GM18520 (cell line): ENCODE data around the gene STIM2.

ENCODE experiments used
- ATAC-seq: cut with Tn5 transposase; IDR thresholded peaks from one replicate; pipeline ENCODE4 v1.9.1; 2021; ENCODE audit not compliant: unreplicated experiment

Gene STIM2

DNA sequence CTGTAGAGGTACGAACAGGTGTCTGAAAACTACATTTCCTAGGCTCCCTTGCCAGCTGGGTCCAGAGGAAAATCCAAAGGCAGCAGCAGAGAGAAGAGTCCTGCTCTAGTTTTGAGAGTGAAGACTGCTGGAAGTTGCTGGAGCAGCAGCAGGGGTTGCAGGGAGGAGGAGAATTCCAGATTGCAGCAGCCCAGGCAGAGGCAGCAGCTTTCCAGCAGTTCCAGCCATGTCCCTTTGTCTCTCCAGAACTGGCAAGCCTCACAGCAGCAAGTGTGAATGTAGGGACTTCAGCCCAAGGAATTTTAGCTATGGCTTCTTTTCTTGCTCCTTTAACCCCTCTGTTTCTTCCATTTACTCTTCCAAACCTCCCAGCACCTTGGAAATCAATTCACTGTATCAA lies 24.1 kb upstream of the STIM2 start:
- ATAC-seq = no peak

- no peak for ATAC-seq
Measured at GRCh38 chr4:26837993-26838842, 22.4 kb upstream of the STIM2 start.

DNA sequence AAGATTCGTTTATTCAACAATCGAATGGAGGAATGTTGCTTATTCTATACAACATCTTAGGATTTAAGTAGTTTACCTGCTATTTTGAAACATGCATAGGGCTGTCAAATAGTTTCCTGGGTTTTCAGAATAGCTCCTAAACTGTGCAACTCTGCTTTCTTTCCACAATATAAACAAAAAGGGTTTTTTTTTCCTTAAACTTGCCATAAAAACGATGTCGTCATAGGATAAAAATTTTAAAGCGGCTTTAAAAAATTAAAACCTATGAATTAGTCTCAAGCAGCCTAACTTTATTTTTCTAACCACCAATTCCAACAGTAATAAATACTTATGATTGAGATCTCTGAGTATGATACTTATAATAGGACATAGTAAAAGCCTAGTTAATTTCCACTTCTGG lies 21.6 kb upstream of the STIM2 start:
- ATAC-seq = no peak

GRCh38 chr4:26839534-26839951 lies 21.1 kb upstream of the STIM2 start:
- no peak for ATAC-seq

DNA sequence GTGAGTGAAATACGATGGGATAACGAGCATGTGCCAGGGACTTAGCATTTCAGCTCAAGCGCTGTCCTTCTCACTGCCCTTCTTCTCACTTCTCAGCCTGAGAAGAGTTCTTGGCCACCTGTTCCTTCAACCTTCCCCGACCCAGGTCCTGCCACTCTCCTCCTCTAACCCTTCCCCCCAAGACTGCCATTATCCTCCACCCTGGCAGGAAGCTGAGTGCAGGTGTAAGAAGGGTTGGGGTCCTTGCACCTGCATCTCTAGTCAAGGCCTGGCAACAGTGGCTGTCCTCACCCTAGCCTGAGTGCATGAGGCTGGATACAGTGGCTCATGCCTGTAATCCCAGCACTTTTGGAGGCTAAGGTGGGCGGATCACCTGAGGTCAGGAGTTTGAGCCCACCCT lies 19.9 kb upstream of the STIM2 start:
- ATAC-seq = no peak

GRCh38 chr4:26842911-26843310 lies 17.7 kb upstream of the STIM2 start:
- ATAC-seq = no peak

DNA sequence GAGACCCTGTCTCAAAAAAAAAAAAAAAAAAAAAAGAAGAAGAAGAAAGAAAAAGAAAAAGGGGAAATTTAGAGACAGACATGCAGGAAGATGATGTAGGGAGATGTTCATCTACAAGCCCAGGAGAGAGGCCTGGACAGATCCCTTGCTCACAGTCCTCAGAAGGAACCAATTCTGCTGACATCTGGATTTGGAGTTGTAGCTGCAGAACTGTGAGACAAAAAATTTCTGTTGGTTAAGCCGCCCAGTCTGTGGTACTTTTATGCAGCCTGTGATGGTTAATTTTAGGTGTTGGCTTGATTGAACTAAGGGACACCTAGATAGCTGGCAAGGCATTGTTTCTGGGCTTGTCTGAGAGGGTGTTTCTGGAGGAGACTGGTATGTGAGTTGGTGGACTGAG lies 10.1 kb upstream of the STIM2 start:
- no peak for ATAC-seq

DNA sequence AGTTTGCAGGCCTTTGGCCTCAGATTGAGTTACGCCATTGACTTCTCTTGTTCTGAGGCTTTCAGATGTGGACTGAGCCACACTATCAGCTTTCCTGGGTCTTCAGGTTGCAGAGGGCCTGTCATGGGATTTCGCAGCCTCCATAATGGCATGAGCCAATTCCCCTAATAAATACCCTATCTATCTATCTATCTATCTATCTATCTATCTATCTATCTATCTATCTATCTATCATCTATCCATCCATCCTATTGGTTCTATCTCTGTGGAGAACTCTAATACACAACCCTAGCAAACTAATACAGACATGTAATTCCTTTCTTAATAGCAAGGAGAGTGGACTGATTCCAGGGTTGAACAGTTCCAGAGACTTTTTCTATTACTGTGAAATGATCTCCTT lies 9.5 kb upstream of the STIM2 start:
- ATAC-seq = no peak

GRCh38 chr4:26854701-26855100 lies 5.9 kb upstream of the STIM2 start:
- ATAC-seq = no peak

DNA sequence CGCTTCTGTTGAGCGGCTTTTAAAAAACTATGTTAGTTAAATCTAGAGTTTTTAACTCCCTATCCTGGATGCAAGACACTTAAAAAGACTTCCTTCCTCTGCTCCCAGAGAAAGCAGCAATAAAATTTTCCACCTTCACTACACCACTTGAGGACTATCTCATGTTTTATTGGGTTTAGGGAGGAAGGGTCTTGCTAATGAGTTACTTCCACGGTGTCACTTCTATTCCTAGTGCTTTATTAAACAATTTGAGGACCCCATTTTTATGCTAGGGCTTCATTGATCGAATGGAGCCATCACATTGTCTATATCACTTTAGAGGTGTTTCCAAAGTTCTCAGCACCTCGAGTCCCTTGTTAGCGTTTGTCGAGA lies 3.7 kb upstream of the STIM2 start:
- ATAC-seq = no peak

GRCh38 chr4:26857278-26858034 lies 3.2 kb upstream of the STIM2 start:
- ATAC-seq = peak; percentile 49

DNA sequence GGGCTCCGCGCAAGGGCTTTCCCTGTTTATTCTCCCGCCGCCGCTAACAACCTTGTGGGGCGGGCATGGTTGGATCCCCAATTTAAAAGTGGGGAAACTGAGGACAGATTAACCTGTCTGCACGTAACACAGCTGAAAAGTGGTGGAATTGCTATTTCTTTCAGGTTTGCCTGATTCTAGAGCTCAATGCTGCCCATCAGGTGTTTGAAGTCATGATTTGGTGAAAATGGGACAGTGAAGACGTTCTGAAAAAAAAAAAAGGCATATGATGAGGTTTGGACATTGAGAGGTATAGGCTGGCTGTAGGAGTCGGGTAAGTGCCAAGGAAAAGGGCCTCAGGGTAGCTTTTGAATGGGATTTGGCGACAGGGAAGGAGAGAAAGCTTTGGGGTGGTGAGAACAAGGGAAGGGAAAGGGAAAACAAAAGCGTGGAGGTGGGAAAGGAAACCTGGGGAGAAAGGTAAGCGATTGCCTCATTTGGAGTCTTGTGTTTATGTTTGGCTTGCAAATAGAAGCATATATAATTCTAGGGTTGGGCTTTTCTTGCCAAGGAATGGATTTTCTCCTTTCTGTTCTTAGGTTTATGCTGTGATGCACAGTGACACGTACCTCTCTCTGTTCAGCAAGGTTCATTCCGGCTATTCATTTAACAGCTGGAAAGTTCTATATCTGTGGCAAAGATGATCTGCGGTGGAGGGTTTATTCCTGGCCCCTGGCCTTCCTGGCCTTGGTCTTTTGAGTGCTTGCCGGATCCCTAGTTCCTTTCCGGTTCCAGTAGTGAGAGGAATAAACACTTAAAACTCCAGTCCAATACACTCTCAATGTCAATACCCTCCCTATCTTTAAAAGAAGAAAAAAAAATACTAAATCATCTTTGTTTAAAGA lies 2.4 kb upstream of the STIM2 start:
- ATAC-seq = no peak

DNA sequence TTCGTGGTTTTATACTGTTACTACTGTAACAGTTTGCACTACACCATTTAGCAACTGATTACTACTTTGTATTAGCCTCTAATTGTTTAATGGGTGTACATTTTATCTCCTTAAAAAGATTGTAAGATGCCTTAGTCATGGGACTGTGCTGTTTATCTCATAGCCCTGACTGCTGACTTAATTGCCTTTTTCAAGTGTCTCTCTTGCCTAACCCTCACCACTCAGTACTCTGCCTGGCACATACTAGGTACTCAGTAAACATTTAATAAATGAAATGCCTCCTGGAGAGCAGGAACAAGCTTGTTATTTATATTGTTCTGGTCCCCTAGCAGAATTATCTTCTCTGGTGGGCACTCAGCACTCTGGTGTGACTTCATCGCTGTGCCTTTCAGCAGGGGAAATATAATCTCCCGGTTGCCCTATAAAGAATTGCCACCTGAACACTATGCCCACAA lies 1.7 kb upstream of the STIM2 start:
- no peak for ATAC-seq

GRCh38 chr4:26859762-26860156 lies 882 bp upstream of the STIM2 start:
- no peak for ATAC-seq

DNA sequence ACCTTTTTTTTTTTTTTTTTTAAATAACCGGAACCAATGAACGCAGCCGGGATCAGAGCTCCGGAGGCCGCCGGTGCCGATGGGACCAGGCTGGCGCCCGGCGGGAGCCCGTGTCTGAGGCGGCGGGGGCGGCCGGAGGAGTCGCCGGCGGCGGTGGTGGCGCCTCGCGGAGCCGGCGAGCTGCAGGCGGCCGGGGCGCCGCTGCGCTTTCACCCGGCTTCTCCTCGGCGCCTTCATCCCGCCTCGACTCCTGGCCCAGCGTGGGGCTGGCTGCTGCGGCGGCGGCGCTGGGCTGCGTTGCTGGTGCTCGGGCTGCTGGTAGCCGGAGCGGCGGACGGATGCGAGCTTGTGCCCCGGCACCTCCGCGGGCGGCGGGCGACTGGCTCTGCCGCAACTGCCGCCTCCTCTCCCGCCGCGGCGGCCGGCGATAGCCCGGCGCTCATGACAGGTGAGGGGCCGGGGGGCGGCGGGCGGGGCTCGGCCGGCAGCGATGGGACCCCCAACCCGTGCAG lies 337 bp downstream of the STIM2 start:
- peak; percentile 10 for ATAC-seq

DNA sequence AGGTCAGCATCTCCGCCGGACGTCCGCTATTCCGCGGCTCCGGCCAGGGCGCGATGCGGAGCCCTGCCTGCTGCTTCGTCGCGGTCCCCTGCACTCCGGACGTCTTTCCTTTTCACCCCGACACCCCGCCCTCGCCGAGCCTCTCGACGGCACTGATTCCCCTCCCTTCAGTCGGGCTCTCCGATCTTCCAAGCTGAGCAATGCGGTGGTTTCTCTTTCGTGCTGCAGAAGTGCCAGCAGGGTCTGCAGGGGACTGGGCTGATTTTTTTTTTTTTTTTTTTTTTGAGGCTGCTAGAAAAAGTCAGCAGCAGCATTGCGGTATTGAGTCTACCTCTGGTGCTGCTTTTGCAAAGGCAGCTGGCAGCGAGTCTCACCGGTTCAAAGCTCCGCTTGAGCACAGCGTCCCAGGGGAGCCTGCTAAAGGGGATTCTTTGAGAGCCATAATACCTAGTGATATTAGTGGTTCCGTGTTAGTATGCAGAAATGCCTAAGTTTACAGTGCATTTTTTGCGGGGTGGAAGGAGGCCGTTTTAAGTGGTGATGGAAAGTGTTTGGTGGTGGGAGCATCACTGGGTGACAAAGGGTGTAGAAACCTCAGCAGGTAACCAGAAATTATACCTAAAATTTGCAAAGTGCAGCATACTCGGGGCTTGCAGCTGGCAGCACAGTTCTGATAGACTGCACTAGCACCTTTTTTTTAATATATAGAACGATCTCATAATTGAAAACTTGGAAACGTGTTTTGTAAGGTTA lies 969 bp downstream of the STIM2 start:
- peak; percentile 14 for ATAC-seq

- no peak for ATAC-seq
Measured at GRCh38 chr4:26862381-26862915, 1.8 kb downstream of the STIM2 start.

DNA sequence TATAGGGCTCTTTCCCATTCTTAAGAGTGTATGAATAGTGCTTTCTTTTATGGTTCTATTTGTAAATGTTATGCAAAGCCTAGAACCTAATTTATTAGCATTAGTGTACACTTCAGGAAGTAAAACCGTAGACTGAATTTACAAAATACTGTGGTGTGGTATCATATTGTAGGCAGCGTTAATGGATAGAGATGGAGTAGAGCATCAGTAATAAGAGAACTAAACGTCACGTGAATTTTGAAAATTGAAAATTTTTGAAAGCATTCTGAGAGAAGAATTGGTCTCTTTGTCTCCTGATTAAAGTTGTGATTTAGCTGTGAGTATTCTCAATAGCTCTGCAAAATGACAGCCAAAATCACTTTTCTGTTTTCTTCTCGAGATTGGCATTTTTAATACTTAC lies 2.9 kb downstream of the STIM2 start:
- ATAC-seq = no peak

GRCh38 chr4:26864899-26865298 lies 4.3 kb downstream of the STIM2 start:
- no peak for ATAC-seq

DNA sequence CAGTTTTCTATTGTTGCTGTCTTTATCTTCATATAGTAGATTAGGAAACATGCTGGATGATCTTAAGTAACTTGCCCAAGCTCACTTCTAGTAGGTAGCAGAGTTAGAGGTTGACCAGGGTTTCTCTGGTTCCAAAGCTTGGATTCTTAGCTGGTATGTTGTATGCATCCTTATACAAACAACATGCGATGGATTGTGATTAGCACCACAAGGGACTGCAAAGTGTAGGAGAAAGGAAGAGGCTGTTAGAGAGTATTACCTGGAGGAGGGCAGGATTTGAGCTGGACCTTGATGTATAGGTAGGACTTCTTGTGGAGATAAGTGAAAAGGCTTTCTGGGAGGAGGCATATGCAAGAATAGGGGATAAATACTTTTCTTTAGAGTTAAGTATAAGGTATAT lies 5.6 kb downstream of the STIM2 start:
- ATAC-seq = no peak
